ENCODE results near the gene CCDC157.

- TF ChIP-seq CTCF (conservative IDR thresholded peaks at IDR 0.05; ENCODE audit: low read length) (no peak), EZH2phosphoT487 (IDR thresholded peaks at IDR 0.05; ENCODE audit: borderline replicate concordance) (no peak)
Measured at GRCh38 chr22:30344447-30345200, 12.2 kb upstream of the CCDC157 start.

Measured in Loucy (cell line).